CD4-positive, CD25-positive, alpha-beta regulatory T cell (primary cell): Measurements from ENCODE around the gene MT1X. TPM values are rescaled to one million over a fixed set of nuclear protein-coding genes. Genes with fewer than 3 reads are reported as not detected.
"Not testable (repeated sequence)": the region's sequence is repeated elsewhere in the genome, so short reads cannot be mapped to it uniquely, and the experiment has no call there.

ENCODE experiments used
- ATAC-seq, 2 donors: fragments of 150-1000 bp; cut with Tn5 transposase; one replicate each; pipeline ENCODE4 v1.10.0; 2021; ENCODE audit warnings: low read depth in 2 of 2, moderate number of reproducible peaks in 2 of 2, moderate library complexity in 1 of 2
- DNase-seq, 3 donors: peaks; one replicate each; pipeline versions ENCODE4 v3.0.0 to v3.0.0-alpha.2; 2012 to 2022; ENCODE audit warnings: mixed read lengths in 1 of 3
- H3K27ac ChIP-seq: one replicate; pipeline ENCODE4 v1.7.0; 2013; ENCODE audit warnings: mild to moderate bottlenecking, low read length; ENCODE audit not compliant: insufficient read depth, poor library complexity, severe bottlenecking
- H3K27me3 ChIP-seq: one replicate; pipeline ENCODE4 v1.7.0; 2013; ENCODE audit warnings: low read length; ENCODE audit not compliant: control insufficient read depth, insufficient read depth
- H3K36me3 ChIP-seq: one replicate; pipeline ENCODE4 v1.7.0; 2013; ENCODE audit warnings: mild to moderate bottlenecking, low read length, moderate library complexity; ENCODE audit not compliant: control insufficient read depth, insufficient read depth
- H3K4me1 ChIP-seq: 2 replicates; pipeline ENCODE4 v1.7.0; 2013; ENCODE audit warnings: mild to moderate bottlenecking, low read length; ENCODE audit not compliant: insufficient read depth, control insufficient read depth, poor library complexity, severe bottlenecking
- H3K4me3 ChIP-seq: one replicate; pipeline ENCODE4 v1.7.0; 2013; ENCODE audit warnings: low read depth, mild to moderate bottlenecking, low read length, moderate library complexity
- H3K9me3 ChIP-seq, 2 experiments: 1 replicate in 1 of 2; 2 replicates in 1 of 2; pipeline ENCODE4 v1.7.0; 2013; ENCODE audit warnings: low read length in 2 of 2, mild to moderate bottlenecking in 1 of 2, moderate library complexity in 1 of 2; ENCODE audit not compliant: control insufficient read depth in 2 of 2
- H3K27ac Mint-ChIP-seq, 3 donors: one replicate each; pipeline ENCODE4 v1.8.0; 2020 to 2022; ENCODE audit warnings: mild to moderate bottlenecking in 3 of 3, mixed read lengths in 3 of 3, moderate library complexity in 2 of 3
- H3K27me3 Mint-ChIP-seq: one replicate; pipeline ENCODE4 v1.8.0; 2022; ENCODE audit warnings: mild to moderate bottlenecking, mixed read lengths
- H3K36me3 Mint-ChIP-seq: one replicate; pipeline ENCODE4 v1.8.0; 2020; ENCODE audit warnings: mixed read lengths
- H3K4me1 Mint-ChIP-seq, 4 donors: one replicate each; pipeline ENCODE4 v1.8.0; 2020 to 2022; ENCODE audit warnings: mixed read lengths in 4 of 4, mild to moderate bottlenecking in 1 of 4
- H3K4me3 Mint-ChIP-seq, 4 donors: one replicate each; pipeline ENCODE4 v1.8.0; 2020 to 2022; ENCODE audit warnings: mild to moderate bottlenecking in 4 of 4, mixed read lengths in 4 of 4, moderate library complexity in 3 of 4
- H3K9me3 Mint-ChIP-seq, 7 donors: one replicate each; pipeline ENCODE4 v1.8.0; 2020 to 2022; ENCODE audit warnings: mixed read lengths in 7 of 7, mild to moderate bottlenecking in 3 of 7, moderate library complexity in 2 of 7
- polyA plus RNA-seq, 4 donors: library from polyadenylated mRNA; unstranded; fragments of 300-500 nt; fragmentation: Illumina TruSeq; gene quantifications; one replicate each; pipeline ENCODE4 v1.2.3, GENCODE V29; 2021
- total RNA-seq: library from RNA; stranded (reverse); gene quantifications from one replicate; pipeline ENCODE4 v1.2.3, GENCODE V29; 2022

Gene MT1X
- total and polyA plus RNA-seq, 5 donors from 2014 or later: 20.2 to 231 (median 157) TPM

DNA sequence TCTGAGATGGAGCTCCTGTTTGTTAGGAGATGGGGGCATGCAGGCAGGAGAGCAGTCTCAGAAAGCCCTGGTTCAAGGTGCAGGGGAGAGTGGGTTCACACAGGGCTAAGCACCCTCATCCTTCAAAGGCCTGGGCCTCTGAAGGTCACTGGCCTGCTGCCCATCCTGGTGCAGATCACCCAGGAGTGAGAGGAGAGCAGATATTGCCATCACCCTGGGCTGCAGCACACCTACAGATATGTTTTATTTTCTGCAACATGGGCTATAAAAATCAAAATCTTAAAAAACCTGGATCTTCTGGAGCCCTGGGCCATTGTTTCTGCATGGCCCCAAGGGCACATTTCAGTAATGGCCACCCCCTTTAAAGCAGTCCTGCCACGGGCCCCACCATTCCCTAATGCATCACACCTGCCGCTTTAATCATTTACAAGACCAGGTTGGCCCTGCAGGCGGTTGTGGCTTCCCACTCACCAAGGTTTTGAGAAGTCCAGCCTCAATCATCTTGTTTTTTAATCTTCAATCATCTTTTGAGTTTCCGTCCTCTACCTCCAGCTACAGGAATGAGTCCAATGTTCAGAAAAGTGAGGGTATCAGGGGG is 27.3 kb downstream of the MT1X start:
- Mint-ChIP-seq H3K4me3 (peak overlapping the region; percentile 73 to 94 (median 90)), H3K4me1 (peaks cover 0 to 53% (median 26%) of the 10 kb centered on the region in 4 donors), H3K36me3 (peaks cover 5% of the 10 kb centered on the region), H3K9me3 (no peaks in the 10 kb centered on the region), H3K27me3 (no peaks in the 10 kb centered on the region), H3K27ac (peak overlapping the region; percentile 94 to 99 (median 95))
- peak overlapping the region; percentile 70 for H3K4me3 ChIP-seq
- no peaks in the 10 kb centered on the region for H3K27me3 ChIP-seq
- H3K9me3 ChIP-seq: no peaks in the 10 kb centered on the region
- ATAC-seq: no peak
- peaks cover 19% of the 10 kb centered on the region for H3K4me1 ChIP-seq
- peak overlapping the region; percentile 17 for H3K27ac ChIP-seq
- no peaks in the 10 kb centered on the region for H3K36me3 ChIP-seq
- DNase-seq: no peak

GRCh38 chr16:56710181-56710737 is 28.0 kb downstream of the MT1X start:
- DNase-seq (no peak), ATAC-seq (no peak)
- Histone ChIP-seq H3K36me3 (no peaks in the 10 kb centered on the region), H3K4me1 (peaks cover 19% of the 10 kb centered on the region), H3K4me3 (no peak overlapping the region), H3K27me3 (no peaks in the 10 kb centered on the region), H3K27ac (no peak overlapping the region), H3K9me3 (no peaks in the 10 kb centered on the region)
- Mint-ChIP-seq H3K4me1 (peaks cover 0 to 50% (median 26%) of the 10 kb centered on the region in 4 donors), H3K4me3 (peak overlapping the region in 3 of 4 donors; percentile 62 to 94 (median 91)), H3K36me3 (peaks cover 5% of the 10 kb centered on the region), H3K9me3 (no peaks in the 10 kb centered on the region), H3K27me3 (no peaks in the 10 kb centered on the region), H3K27ac (peak overlapping the region; percentile 94 to 99 (median 95))

DNA sequence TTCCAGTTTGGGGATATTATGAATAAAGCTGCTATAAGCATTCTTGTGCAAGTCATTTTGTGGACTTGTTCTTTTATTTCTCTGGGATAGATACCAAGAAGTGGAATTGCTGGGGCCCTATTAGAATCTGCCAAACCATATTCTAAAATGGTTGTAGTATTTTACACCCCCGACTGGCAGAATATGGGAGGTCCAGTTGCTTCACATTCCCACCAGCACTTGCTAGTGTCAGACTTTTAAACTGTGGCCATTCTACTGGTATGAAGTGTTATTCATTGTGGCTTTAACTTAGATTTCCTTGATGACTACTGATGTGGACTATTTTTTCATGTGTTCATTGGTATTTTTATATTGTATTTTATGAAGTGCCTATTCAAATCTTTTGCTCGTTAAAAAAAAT is 29.6 kb downstream of the MT1X start:
- H3K27me3 Mint-ChIP-seq: no peaks in the 10 kb centered on the region
- H3K4me3 Mint-ChIP-seq: no peak overlapping the region
- H3K9me3 Mint-ChIP-seq: no peaks in the 10 kb centered on the region
- no peak overlapping the region for H3K27ac ChIP-seq
- H3K27me3 ChIP-seq: no peaks in the 10 kb centered on the region
- no peaks in the 10 kb centered on the region for H3K36me3 ChIP-seq
- peaks cover 5% of the 10 kb centered on the region for H3K36me3 Mint-ChIP-seq
- H3K27ac Mint-ChIP-seq: peak overlapping the region in 2 of 3 donors; percentile 11 to 28
- no peak overlapping the region for H3K4me3 ChIP-seq
- H3K4me1 ChIP-seq: peaks cover 19% of the 10 kb centered on the region
- DNase-seq: no peak
- peaks cover 0 to 47% (median 26%) of the 10 kb centered on the region in 4 donors for H3K4me1 Mint-ChIP-seq
- H3K9me3 ChIP-seq: no peaks in the 10 kb centered on the region
- no peak for ATAC-seq

DNA sequence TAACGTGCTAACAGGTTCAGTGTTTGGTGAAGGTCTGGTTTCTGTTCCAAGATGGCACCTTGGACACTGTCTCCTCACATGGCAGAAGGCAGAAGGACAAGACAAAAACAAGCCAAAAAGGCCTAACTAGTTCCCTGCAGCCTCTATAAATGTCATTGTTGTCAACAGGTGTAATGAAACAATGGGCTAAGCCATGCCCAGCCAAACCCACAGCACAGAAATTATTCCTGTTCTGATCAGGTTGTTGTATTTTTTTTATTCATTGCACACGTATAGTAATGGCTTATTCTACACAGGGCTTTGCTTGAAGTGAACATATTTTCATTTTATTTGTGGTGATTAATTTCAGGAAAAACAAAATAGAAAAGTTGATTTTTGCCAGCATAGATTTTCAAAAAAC is 31.5 kb downstream of the MT1X start:
- Histone ChIP-seq H3K4me3 (no peak overlapping the region), H3K4me1 (peaks cover 11% of the 10 kb centered on the region), H3K27ac (no peak overlapping the region), H3K36me3 (no peaks in the 10 kb centered on the region), H3K27me3 (no peaks in the 10 kb centered on the region), H3K9me3 (no peaks in the 10 kb centered on the region)
- Mint-ChIP-seq H3K27me3 (peaks cover 3% of the 10 kb centered on the region), H3K4me1 (peaks cover 0 to 32% (median 19%) of the 10 kb centered on the region in 4 donors), H3K27ac (no peak overlapping the region), H3K36me3 (peaks cover 5% of the 10 kb centered on the region), H3K4me3 (no peak overlapping the region), H3K9me3 (no peaks in the 10 kb centered on the region)
- DNase-seq (no peak), ATAC-seq (no peak)

DNA sequence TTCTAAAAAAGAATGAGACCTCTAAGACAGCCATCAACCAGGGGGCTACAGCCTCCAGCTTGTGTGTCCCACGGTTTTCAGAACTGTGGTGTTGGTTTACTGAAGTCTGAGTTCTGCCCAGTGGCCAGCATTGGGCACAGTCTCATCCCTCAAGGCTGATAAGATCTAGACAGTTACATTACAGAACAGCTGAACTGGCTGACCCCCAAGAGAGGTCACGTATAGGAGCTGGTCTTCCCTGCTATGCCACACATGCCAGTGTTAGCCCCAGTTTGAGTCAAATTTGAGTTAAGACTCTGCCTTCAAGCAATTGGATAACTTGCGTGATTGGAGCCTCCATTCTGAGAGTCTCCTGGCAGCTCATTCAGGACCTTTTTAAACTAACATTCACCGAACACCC is 32.9 kb downstream of the MT1X start:
- DNase-seq: no peak
- Mint-ChIP-seq H3K4me1 (peaks cover 0 to 19% (median 7%) of the 10 kb centered on the region in 4 donors), H3K27ac (no peak overlapping the region), H3K9me3 (no peaks in the 10 kb centered on the region), H3K4me3 (peak overlapping the region in 1 of 4 donors; percentile 27), H3K27me3 (peaks cover 10% of the 10 kb centered on the region), H3K36me3 (peaks cover 5% of the 10 kb centered on the region)
- Histone ChIP-seq H3K4me3 (no peak overlapping the region), H3K36me3 (no peaks in the 10 kb centered on the region), H3K27ac (no peak overlapping the region), H3K9me3 (no peaks in the 10 kb centered on the region), H3K4me1 (no peaks in the 10 kb centered on the region), H3K27me3 (no peaks in the 10 kb centered on the region)
- ATAC-seq: no peak

GRCh38 chr16:56716761-56717160 is 34.5 kb downstream of the MT1X start:
- no peaks in the 10 kb centered on the region for H3K36me3 Mint-ChIP-seq
- DNase-seq: no peak
- Histone ChIP-seq H3K4me1 (no peaks in the 10 kb centered on the region), H3K9me3 (no peaks in the 10 kb centered on the region), H3K4me3 (no peak overlapping the region), H3K27me3 (no peaks in the 10 kb centered on the region), H3K36me3 (no peaks in the 10 kb centered on the region), H3K27ac (no peak overlapping the region)
- H3K4me1 Mint-ChIP-seq: peaks cover 0 to 5% (median 0%) of the 10 kb centered on the region in 4 donors
- no peak overlapping the region for H3K27ac Mint-ChIP-seq
- H3K9me3 Mint-ChIP-seq: no peaks in the 10 kb centered on the region
- H3K4me3 Mint-ChIP-seq: no peak overlapping the region
- no peak for ATAC-seq
- H3K27me3 Mint-ChIP-seq: peaks cover 10% of the 10 kb centered on the region

- not testable (repeated sequence) for H3K27ac ChIP-seq
These were observed 35.3 kb downstream of the MT1X start for GRCh38 chr16:56717532-56717931.

More at GRCh38 chr16:56717532-56717931, 35.3 kb downstream of the MT1X start:
- not testable (repeated sequence) for H3K27ac Mint-ChIP-seq, ATAC-seq, H3K9me3 Mint-ChIP-seq, H3K36me3 ChIP-seq, H3K4me3 ChIP-seq, DNase-seq, H3K4me1 Mint-ChIP-seq, H3K27me3 ChIP-seq, H3K4me3 Mint-ChIP-seq, H3K36me3 Mint-ChIP-seq, H3K9me3 ChIP-seq, H3K4me1 ChIP-seq
- peaks cover 10% of the 10 kb centered on the region for H3K27me3 Mint-ChIP-seq
